ENCODE results near the gene MGAT5.
"Not testable (repeated sequence)": the region's sequence is repeated elsewhere in the genome, so short reads cannot be mapped to it uniquely, and the experiment has no call there.

Gene MGAT5

GRCh38 chr2:134276381-134277172 is 22.7 kb downstream of the MGAT5 start:
- DNase-seq (ENCODE audit: low spot score) (no peak), FAIRE-seq (no peak)

GRCh38 chr2:134277223-134277622 is 23.4 kb downstream of the MGAT5 start:
- DNase-seq (ENCODE audit: low spot score) (no peak), FAIRE-seq (no peak)

- no peak for DNase-seq (ENCODE audit: low spot score)
- FAIRE-seq: no peak
These were observed 24.7 kb downstream of the MGAT5 start for GRCh38 chr2:134278553-134278952.

- FAIRE-seq (no peak), DNase-seq (ENCODE audit: low spot score) (no peak)
These were observed 25.5 kb downstream of the MGAT5 start for GRCh38 chr2:134279417-134279816.

GRCh38 chr2:134280231-134280630 is 26.4 kb downstream of the MGAT5 start:
- DNase-seq (ENCODE audit: low spot score) (no peak), FAIRE-seq (peak; percentile 23)

- FAIRE-seq: no peak
- DNase-seq (ENCODE audit: low spot score): no peak
These were observed 26.9 kb downstream of the MGAT5 start for GRCh38 chr2:134280726-134281125.

- DNase-seq (ENCODE audit: low spot score): no peak
- FAIRE-seq: no peak
These were observed 28.0 kb downstream of the MGAT5 start for GRCh38 chr2:134281815-134282419.

- DNase-seq (ENCODE audit: low spot score): no peak
- FAIRE-seq: no peak
These were observed 28.9 kb downstream of the MGAT5 start for GRCh38 chr2:134282629-134283400.

- no peak for DNase-seq (ENCODE audit: low spot score)
- FAIRE-seq: no peak
These were observed 29.8 kb downstream of the MGAT5 start for GRCh38 chr2:134283661-134284060.

- FAIRE-seq (no peak), DNase-seq (ENCODE audit: low spot score) (no peak)
These were observed 30.3 kb downstream of the MGAT5 start for GRCh38 chr2:134284119-134284670.

GRCh38 chr2:134287323-134287722 is 33.5 kb downstream of the MGAT5 start:
- FAIRE-seq: no peak
- no peak for DNase-seq (ENCODE audit: low spot score)

GRCh38 chr2:134288814-134289213 is 34.9 kb downstream of the MGAT5 start:
- FAIRE-seq (no peak), DNase-seq (ENCODE audit: low spot score) (no peak)

- FAIRE-seq (no peak), DNase-seq (ENCODE audit: low spot score) (no peak)
These were observed 35.4 kb downstream of the MGAT5 start for GRCh38 chr2:134289225-134289624.

GRCh38 chr2:134290358-134290757 is 36.5 kb downstream of the MGAT5 start:
- no peak for FAIRE-seq

GRCh38 chr2:134292514-134292913 is 38.6 kb downstream of the MGAT5 start:
- FAIRE-seq: no peak
- no peak for DNase-seq (ENCODE audit: low spot score)

More at GRCh38 chr2:134290358-134290757, 36.5 kb downstream of the MGAT5 start:
- no peak for DNase-seq (ENCODE audit: low spot score)

- DNase-seq (ENCODE audit: low spot score): no peak
- no peak for FAIRE-seq
These were observed 40.1 kb downstream of the MGAT5 start for GRCh38 chr2:134293719-134294537.

GRCh38 chr2:134294598-134294997 is 40.7 kb downstream of the MGAT5 start:
- DNase-seq (ENCODE audit: low spot score); FAIRE-seq: not testable (repeated sequence)

GRCh38 chr2:134295441-134295840 is 41.6 kb downstream of the MGAT5 start:
- FAIRE-seq (no peak), DNase-seq (ENCODE audit: low spot score) (no peak)

- FAIRE-seq (no peak), DNase-seq (ENCODE audit: low spot score) (no peak)
These were observed 42.4 kb downstream of the MGAT5 start for GRCh38 chr2:134296301-134296700.

- DNase-seq (ENCODE audit: low spot score) (no peak), FAIRE-seq (no peak)
These were observed 45.5 kb downstream of the MGAT5 start for GRCh38 chr2:134299334-134299733.

- DNase-seq (ENCODE audit: low spot score) (no peak), FAIRE-seq (no peak)
These were observed 46.7 kb downstream of the MGAT5 start for GRCh38 chr2:134300585-134300984.
